Type B pancreatic cell (in vitro differentiated cells): ENCODE results near the gene ZBED6. TPM values are rescaled to one million over a fixed set of nuclear protein-coding genes. Genes with fewer than 3 reads are reported as not detected.
"Not testable (repeated sequence)": the region's sequence is repeated elsewhere in the genome, so short reads cannot be mapped to it uniquely, and the experiment has no call there.

Source experiments
- DNase-seq: peaks from one replicate; pipeline ENCODE4 v3.0.0; 2021; ENCODE audit warnings: mixed read lengths; ENCODE audit not compliant: unreplicated experiment; ENCODE audit errors: extremely low spot score
- H3K27ac Mint-ChIP-seq: 2 replicates; pipeline ENCODE4 v1.8.0; 2021; ENCODE audit warnings: mild to moderate bottlenecking, mixed read lengths
- H3K27me3 Mint-ChIP-seq: 2 replicates; pipeline ENCODE4 v1.8.0; 2021; ENCODE audit warnings: mixed read lengths
- H3K36me3 Mint-ChIP-seq: 2 replicates; pipeline ENCODE4 v1.8.0; 2021; ENCODE audit warnings: mixed read lengths
- H3K4me1 Mint-ChIP-seq: one replicate; pipeline ENCODE4 v1.8.0; 2021; ENCODE audit warnings: mixed read lengths; ENCODE audit not compliant: unreplicated experiment
- H3K4me3 Mint-ChIP-seq: 2 replicates; pipeline ENCODE4 v1.8.0; 2021; ENCODE audit warnings: mild to moderate bottlenecking, mixed read lengths
- H3K9me3 Mint-ChIP-seq: 2 replicates; pipeline ENCODE4 v1.8.0; 2021; ENCODE audit warnings: mixed read lengths
- CTCF ChIP-seq: fragments of 200-600 bp; sonication (generic); conservative IDR thresholded peaks from 2 replicates; pipeline ENCODE4 v1.5.0; 2021; ENCODE audit warnings: antibody characterized with exemption, mild to moderate bottlenecking
- total RNA-seq: library from RNA; stranded (reverse); gene quantifications from 2 replicates; pipeline ENCODE4 v1.2.1, GENCODE V29; 2021; ENCODE audit warnings: low replicate concordance

ZBED6 gene
- total RNA-seq, 1 donor from 2014 or later = 37.4 TPM

- Mint-ChIP-seq H3K4me3 (no peak overlapping the region), H3K27ac (no peak overlapping the region), H3K4me1 (peaks cover 16% of the 10 kb centered on the region), H3K27me3 (no peaks in the 10 kb centered on the region), H3K9me3 (peaks cover 4% of the 10 kb centered on the region), H3K36me3 (peaks cover 17% of the 10 kb centered on the region)
- no peak for TF ChIP-seq CTCF
- DNase-seq = no peak
These were observed 2.9 kb upstream of the ZBED6 start for GRCh38 chr1:203792486-203792885.

- not testable (repeated sequence) for H3K27ac Mint-ChIP-seq, H3K27me3 Mint-ChIP-seq, H3K4me3 Mint-ChIP-seq, DNase-seq, H3K9me3 Mint-ChIP-seq
- Mint-ChIP-seq H3K4me1 (peaks cover 25% of the 10 kb centered on the region), H3K36me3 (peaks cover 28% of the 10 kb centered on the region)
These were observed 1.9 kb upstream of the ZBED6 start for GRCh38 chr1:203793561-203793960.

DNA sequence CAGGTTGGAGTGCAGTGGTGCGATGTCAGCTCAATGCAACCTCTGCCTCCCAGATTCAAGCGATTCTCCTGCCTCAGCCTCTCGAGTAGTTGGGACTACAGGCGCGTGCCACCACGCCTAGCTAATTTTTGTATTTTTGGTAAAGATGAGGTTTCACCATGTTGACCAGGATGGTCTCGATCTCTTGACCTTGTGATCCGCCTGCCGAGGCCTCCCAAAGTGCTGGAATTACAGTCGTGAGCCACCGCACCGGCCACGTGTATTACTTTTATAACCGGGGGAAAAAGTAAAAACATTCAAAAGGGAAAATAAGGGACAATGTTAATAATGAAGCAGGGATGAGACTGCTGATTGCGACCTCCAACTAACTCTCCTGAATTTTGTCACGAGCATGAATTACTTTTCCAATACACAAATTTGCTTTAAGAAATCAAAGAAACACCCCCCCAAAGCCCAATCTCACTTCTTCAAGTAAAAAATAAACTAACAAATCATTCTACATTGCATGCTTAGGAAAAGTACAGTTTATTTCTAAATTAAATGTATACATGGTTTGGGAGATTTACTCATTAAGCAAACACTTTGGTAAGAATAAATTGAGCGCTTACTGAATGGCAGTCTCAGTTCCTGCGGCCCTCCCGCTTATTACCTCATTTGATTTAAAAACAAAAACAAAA lies 521 bp upstream of the ZBED6 start:
- Mint-ChIP-seq H3K27ac (peak overlapping the region; percentile 99), H3K36me3 (peaks cover 42% of the 10 kb centered on the region), H3K4me3 (peak overlapping the region; percentile 99), H3K27me3 (no peaks in the 10 kb centered on the region), H3K9me3 (peaks cover 4% of the 10 kb centered on the region), H3K4me1 (peaks cover 34% of the 10 kb centered on the region)
- no peak for DNase-seq
- no peak for TF ChIP-seq CTCF

DNA sequence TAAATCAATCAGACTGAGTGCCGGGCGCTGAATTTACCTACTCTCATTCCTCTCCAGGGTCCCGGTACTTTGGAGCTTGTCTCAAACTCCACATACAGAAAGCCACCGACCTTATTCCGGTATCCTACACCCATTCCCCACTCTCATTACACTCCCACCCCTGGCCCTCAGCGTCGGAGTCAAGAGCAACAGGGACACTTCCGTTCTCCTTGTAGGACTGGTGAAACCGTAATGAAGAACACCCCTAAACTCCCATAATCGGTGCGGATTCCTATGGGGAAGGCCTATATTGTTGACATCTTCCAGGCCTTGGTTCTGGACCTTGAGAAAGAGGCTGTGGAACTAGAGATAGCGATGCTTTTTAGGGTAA lies 798 bp downstream of the ZBED6 start:
- no peak for TF ChIP-seq CTCF

GRCh38 chr1:203797216-203797615 lies 1.8 kb downstream of the ZBED6 start:
- Mint-ChIP-seq H3K4me1 (peaks cover 42% of the 10 kb centered on the region), H3K9me3 (peaks cover 4% of the 10 kb centered on the region), H3K27ac (peak overlapping the region; percentile 99), H3K4me3 (peak overlapping the region; percentile 99), H3K27me3 (no peaks in the 10 kb centered on the region), H3K36me3 (peaks cover 55% of the 10 kb centered on the region)
- no peak for DNase-seq
- TF ChIP-seq CTCF = no peak

More for the DNA sequence above, 798 bp downstream of the ZBED6 start:
- no peak for DNase-seq
- Mint-ChIP-seq H3K27ac (peak overlapping the region; percentile 99), H3K27me3 (no peaks in the 10 kb centered on the region), H3K4me1 (peaks cover 41% of the 10 kb centered on the region), H3K36me3 (peaks cover 49% of the 10 kb centered on the region), H3K4me3 (peak overlapping the region; percentile 99), H3K9me3 (peaks cover 4% of the 10 kb centered on the region)

DNA sequence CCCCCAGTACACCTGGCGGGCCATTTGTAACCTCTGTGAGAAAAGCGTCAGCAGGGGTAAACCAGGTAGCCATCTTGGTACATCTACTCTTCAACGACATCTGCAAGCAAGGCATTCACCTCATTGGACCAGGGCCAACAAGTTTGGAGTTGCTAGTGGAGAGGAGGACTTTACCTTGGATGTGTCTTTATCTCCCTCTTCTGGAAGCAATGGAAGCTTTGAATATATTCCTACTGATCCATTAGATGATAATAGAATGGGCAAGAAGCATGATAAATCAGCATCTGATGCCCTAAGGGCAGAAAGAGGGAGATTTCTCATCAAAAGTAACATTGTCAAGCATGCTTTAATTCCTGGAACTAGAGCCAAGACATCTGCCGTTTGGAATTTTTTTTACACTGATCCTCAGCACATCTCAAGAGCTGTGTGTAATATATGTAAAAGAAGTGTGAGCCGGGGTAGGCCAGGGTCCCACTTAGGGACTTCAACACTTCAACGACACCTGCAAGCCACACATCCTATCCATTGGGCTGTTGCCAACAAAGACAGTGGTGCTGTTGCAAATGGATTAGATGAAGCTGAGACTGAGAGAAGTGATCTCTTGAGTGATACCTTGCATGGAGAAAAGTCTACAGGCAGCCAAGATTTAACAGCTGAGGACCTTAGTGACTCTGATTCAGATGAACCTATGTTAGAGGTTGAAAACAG lies 2.7 kb downstream of the ZBED6 start:
- peaks cover 61% of the 10 kb centered on the region for H3K36me3 Mint-ChIP-seq

More for the DNA sequence above, 2.7 kb downstream of the ZBED6 start:
- H3K27ac Mint-ChIP-seq = peak overlapping the region; percentile 34
- no peak for DNase-seq
- no peaks in the 10 kb centered on the region for H3K27me3 Mint-ChIP-seq
- H3K4me3 Mint-ChIP-seq = peak overlapping the region; percentile 99
- peaks cover 42% of the 10 kb centered on the region for H3K4me1 Mint-ChIP-seq
- H3K9me3 Mint-ChIP-seq = peaks cover 4% of the 10 kb centered on the region
- TF ChIP-seq CTCF = no peak
